Measurements from ENCODE around the gene C14orf180. TPM values are rescaled to one million over a fixed set of nuclear protein-coding genes. Genes with fewer than 3 reads are reported as not detected.

Gene C14orf180
- total and polyA plus RNA-seq, 2 of the 8 experiments (the other 6 are each of a cell fraction or from before 2014, with no cell fraction given): not detected

- no peaks in the 10 kb centered on the region for H3K79me2 ChIP-seq (ENCODE audit: control insufficient read depth in 1 of 2, insufficient read depth in 2 of 2, low read length in 2 of 2)
- CTCF ChIA-PET (ENCODE audit: partially characterized antibody): interaction anchor here (0.8 to 1.3 kb wide), 3 partner anchors 8 to 469 kb away, joined by 3 to 4 read pairs (median 3); no protein-coding TSS in a partner anchor
- no peak overlapping the region for H3K9ac ChIP-seq (replicated peaks in 1 of 4; ENCODE audit: extremely low read depth in 1 of 4, low read depth in 3 of 4, low read length in 3 of 4)
- no peak overlapping the region for H2BK20ac ChIP-seq (ENCODE audit: low read length)
- no peak overlapping the region for H2BK120ac ChIP-seq (replicated peaks; ENCODE audit: low read depth, low read length)
- no peak overlapping the region for H2BK15ac ChIP-seq (ENCODE audit: low read length)
- TF ChIP-seq TAF7 (optimal IDR thresholded peaks at IDR 0.05; ENCODE audit: borderline replicate concordance, low read depth, low read length) (no peak), CEBPB (IDR thresholded peaks at IDR 0.05; ENCODE audit: low read depth, low read length) (no peak)
- H2AFZ ChIP-seq (ENCODE audit: low read length): no peak overlapping the region
- peak in 1 of 2 experiments; percentile 43 for DNase-seq (ENCODE audit: low read depth in 1 of 2, low spot score in 2 of 2)
- no peak overlapping the region for H3K4me2 ChIP-seq (ENCODE audit: insufficient read depth in 1 of 2, low read depth in 2 of 2, low read length in 2 of 2)
- H2AK5ac ChIP-seq (ENCODE audit: low read depth, low read length): no peak overlapping the region
- H4K5ac ChIP-seq (ENCODE audit: insufficient read length, low read depth, low read length): no peak overlapping the region
- 92% methylated on average over 14 of the region's 19 CpGs; no CpG with 5 or more reads in 1 of the 2 experiments for WGBS, 2 experiments (ENCODE audit: extremely low coverage in 1 of 2, insufficient coverage in 1 of 2, insufficient read length in 1 of 2, insufficient replicate concordance in 2 of 2, low coverage in 1 of 2, low lambda C conversion rate in 2 of 2, missing lambda C conversion rate in 1 of 2)
- no peak overlapping the region for H2BK5ac ChIP-seq (ENCODE audit: low read depth, low read length)
- H3K14ac ChIP-seq (ENCODE audit: insufficient read length): no peak overlapping the region
- H4K8ac ChIP-seq (ENCODE audit: extremely low read depth, insufficient read depth, low read length): no peak overlapping the region
- H3K23ac ChIP-seq (ENCODE audit: insufficient read length): no peak overlapping the region
- H3K4me3 ChIP-seq (ENCODE audit: extremely low read depth in 1 of 4, insufficient read depth in 2 of 4, low read depth in 3 of 4, low read length in 4 of 4): no peak overlapping the region
- H4K20me1 ChIP-seq (replicated peaks in 1 of 2; ENCODE audit: control insufficient read depth in 1 of 2, insufficient read depth in 2 of 2, low read length in 2 of 2): peaks cover 0 to 3% of the 10 kb centered on the region in 2 experiments
- FAIRE-seq: no peak
- no peak overlapping the region for H3K18ac ChIP-seq (ENCODE audit: extremely low read depth, low read length)
- no peak overlapping the region for H2BK12ac ChIP-seq (ENCODE audit: low read depth, low read length)
- POLR2A ChIA-PET (ENCODE audit: partially characterized antibody): no interaction called here
- H3K27ac ChIP-seq (ENCODE audit: low read depth, low read length): no peak overlapping the region
- no peaks in the 10 kb centered on the region for H3K9me3 ChIP-seq (ENCODE audit: insufficient read depth in 2 of 2, low read depth in 1 of 2, low read length in 1 of 2)
- H3K4me1 ChIP-seq (replicated peaks in 1 of 4; ENCODE audit: control insufficient read depth in 3 of 4, insufficient read depth in 4 of 4, low read length in 3 of 4): peaks cover 0 to 3% (median 1%) of the 10 kb centered on the region in 4 experiments; a peak in 3 of 7 replicates
- H3K56ac ChIP-seq (replicated peaks; ENCODE audit: insufficient read length, low read depth, low read length): no peak overlapping the region
- no peaks in the 10 kb centered on the region; a peak in 1 of 7 replicates for H3K27me3 ChIP-seq (replicated peaks in 1 of 4; ENCODE audit: control insufficient read depth in 3 of 4, extremely low read depth in 1 of 4, insufficient read depth in 3 of 4, low read length in 3 of 4)
- no peak overlapping the region for H4K91ac ChIP-seq (replicated peaks; ENCODE audit: insufficient read length, low read length)
- H3K79me1 ChIP-seq (ENCODE audit: low read depth, low read length): no peaks in the 10 kb centered on the region
- H3K23me2 ChIP-seq (ENCODE audit: low read depth, low read length): peaks cover 2% of the 10 kb centered on the region; the same call in 1 of the 2 replicates
- H3K4ac ChIP-seq (replicated peaks; ENCODE audit: insufficient read length, low read depth, low read length): no peak overlapping the region
- H3K36me3 ChIP-seq (ENCODE audit: control insufficient read depth in 2 of 4, insufficient read depth in 4 of 4, low read length in 3 of 4): no peaks in the 10 kb centered on the region
These were observed 32.8 kb upstream of the C14orf180 start for GRCh38 chr14:104546591-104547309.
